ENCODE measurements around the gene SNX11. TPM values are rescaled to one million over a fixed set of nuclear protein-coding genes. Genes with fewer than 3 reads are reported as not detected.
A peak's percentile ranks its signal among the peaks of the same experiment; 100 is the strongest.

Gene SNX11
- total and polyA plus RNA-seq, 9 of the 15 experiments (the other 6 are each of a cell fraction or from before 2014, with no cell fraction given): 12.4 to 24.0 (median 16.8) TPM

GRCh38 chr17:48107137-48108055 lies at the start of gene SNX11 (continued):
- TF ChIP-seq MBD2 (IDR thresholded peaks at IDR 0.05; ENCODE audit: borderline replicate concordance, low read depth): peak; percentile 82
- peak in 1 of 2 experiments; percentile 83 for TF ChIP-seq AFF1 (IDR thresholded peaks at IDR 0.05; ENCODE audit: low read depth in 1 of 2, partially characterized antibody in 2 of 2)
- peak in 1 of 2 experiments; percentile 17 for TF ChIP-seq E2F6 (IDR thresholded peaks at IDR 0.05; ENCODE audit: borderline replicate concordance in 1 of 2, extremely low read depth in 1 of 2, insufficient read depth in 1 of 2, insufficient read length in 1 of 2, low read depth in 1 of 2, low read length in 1 of 2, poor library complexity in 1 of 2, severe bottlenecking in 1 of 2)
- peak; percentile 94 for TF ChIP-seq GABPA (tag; conservative IDR thresholded peaks at IDR 0.05; ENCODE audit: low read depth)
- TF ChIP-seq ZNF766 (CRISPR knock-in tag; conservative IDR thresholded peaks at IDR 0.05): no peak
- TF ChIP-seq ADNP (tag; IDR thresholded peaks at IDR 0.05): no peak
- TF ChIP-seq PKNOX1 (IDR thresholded peaks at IDR 0.05): peak; percentile 95
- TF ChIP-seq KAT7 (CRISPR knock-in tag; IDR thresholded peaks at IDR 0.05; ENCODE audit: borderline replicate concordance): 0 out of 2 replicates have a peak, but pooled peaks have one; percentile 48
- TF ChIP-seq XRCC5 (IDR thresholded peaks at IDR 0.05; ENCODE audit: low read depth, low read length): 0 out of 2 replicates have a peak, but pooled peaks have one; percentile 30
- no peak for TF ChIP-seq NBN (IDR thresholded peaks at IDR 0.05; ENCODE audit: low read depth)
- no peak for TF ChIP-seq JUND (IDR thresholded peaks at IDR 0.05; ENCODE audit: borderline replicate concordance, low read depth, low read length)
- TF ChIP-seq JUND (tag; IDR thresholded peaks at IDR 0.05; ENCODE audit: borderline replicate concordance, low read depth, low read length): no peak
- TF ChIP-seq U2AF2 (optimal IDR thresholded peaks at IDR 0.05; ENCODE audit: low read depth, low read length): no peak
- no peak for TF ChIP-seq CBX5 (IDR thresholded peaks at IDR 0.05; ENCODE audit: borderline replicate concordance, low read depth)
- TF ChIP-seq ARID2 (IDR thresholded peaks at IDR 0.05): no peak
- peak; percentile 6; the same call in 1 of the 2 replicates for TF ChIP-seq TEAD4 (IDR thresholded peaks at IDR 0.05; ENCODE audit: low read length)
- TF ChIP-seq TEAD4 (CRISPR knock-in tag; IDR thresholded peaks at IDR 0.05; ENCODE audit: borderline replicate concordance): no peak
- TF ChIP-seq PHF20 (IDR thresholded peaks at IDR 0.05; ENCODE audit: partially characterized antibody): peak; percentile 65
- no peak for TF ChIP-seq PHTF2 (CRISPR knock-in tag; IDR thresholded peaks at IDR 0.05)
- TF ChIP-seq CBX3 (IDR thresholded peaks at IDR 0.05; ENCODE audit: borderline replicate concordance in 1 of 2, low read length in 2 of 2): no peak
- peak; percentile 6; the same call in 1 of the 2 replicates for TF ChIP-seq ZNF263 (CRISPR knock-in tag; IDR thresholded peaks at IDR 0.05; ENCODE audit: borderline replicate concordance)

Measured in K562 (cell line).